NCI-H1417 treated with DMSO at 0.1 percent for 48 hours (cell line): ENCODE measurements around the gene RABGAP1L.
"Not testable (repeated sequence)": the region's sequence is repeated elsewhere in the genome, so short reads cannot be mapped to it uniquely, and the experiment has no call there.

Experiments used
- DNase-seq: peaks from one replicate; lab custom pipeline; 2025; lab: John Stamatoyannopoulos, UW

The RABGAP1L gene

GRCh38 chr1:174297351-174297750, 138.0 kb downstream of the RABGAP1L start:
- no peak for DNase-seq

DNA sequence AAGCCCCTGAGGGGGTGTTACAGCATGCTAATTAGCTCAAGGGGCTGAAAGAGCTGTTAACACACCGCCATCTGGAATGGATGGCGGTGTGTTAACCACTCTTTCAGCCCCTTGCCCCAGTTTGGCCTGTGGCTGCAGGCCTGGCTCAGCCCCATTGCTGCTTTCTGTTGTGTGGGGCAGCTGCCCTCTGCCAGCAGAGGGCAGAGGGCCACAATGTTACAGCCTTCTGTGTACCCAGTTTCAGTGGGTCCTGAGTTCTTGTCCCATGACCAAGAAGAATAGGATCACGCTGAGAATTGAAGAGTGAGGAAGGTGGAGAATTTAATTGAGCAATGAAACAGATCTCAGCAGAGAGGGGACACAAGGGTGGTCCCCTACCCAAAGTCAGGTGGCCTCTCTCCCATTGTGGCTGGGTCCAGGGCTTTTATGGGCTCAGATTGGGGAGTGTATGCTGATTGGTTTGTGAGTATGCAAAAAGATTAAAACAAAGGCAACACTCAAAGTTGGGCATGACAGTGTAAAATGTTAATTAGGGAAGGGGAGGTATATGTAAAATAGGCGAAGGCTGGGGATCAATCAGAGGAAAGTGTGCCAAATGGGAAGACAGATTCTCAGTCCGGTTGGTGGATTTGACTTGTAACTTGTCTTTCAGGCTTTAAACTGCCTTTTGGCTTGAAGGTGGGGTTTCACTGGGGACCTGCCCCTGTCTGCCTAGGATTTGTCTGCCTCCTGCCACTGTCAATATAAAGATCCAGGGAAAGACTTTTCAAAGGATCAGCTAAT, 142.2 kb downstream of the RABGAP1L start:
- DNase-seq = no peak

GRCh38 chr1:174308604-174309003, 149.3 kb downstream of the RABGAP1L start:
- DNase-seq = no peak

DNA sequence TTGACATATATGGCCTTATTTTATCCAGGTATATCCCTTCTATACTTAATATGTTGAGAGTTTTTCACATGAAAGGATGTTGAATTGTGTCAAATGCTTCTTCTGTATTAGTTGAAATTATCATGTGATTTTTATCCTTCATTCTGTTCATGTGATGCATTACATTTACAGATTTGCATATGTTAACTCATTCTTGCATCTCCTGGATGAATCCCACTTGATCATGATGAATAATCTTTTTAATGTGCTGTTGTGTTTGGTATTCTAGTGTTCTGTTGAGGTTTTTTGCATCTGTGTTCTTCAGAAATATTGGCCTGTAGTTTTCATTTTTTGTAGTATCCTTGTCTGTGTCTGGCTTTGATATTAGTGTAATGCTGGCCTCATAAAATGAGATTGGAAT, 150.2 kb downstream of the RABGAP1L start:
- no peak for DNase-seq

DNA sequence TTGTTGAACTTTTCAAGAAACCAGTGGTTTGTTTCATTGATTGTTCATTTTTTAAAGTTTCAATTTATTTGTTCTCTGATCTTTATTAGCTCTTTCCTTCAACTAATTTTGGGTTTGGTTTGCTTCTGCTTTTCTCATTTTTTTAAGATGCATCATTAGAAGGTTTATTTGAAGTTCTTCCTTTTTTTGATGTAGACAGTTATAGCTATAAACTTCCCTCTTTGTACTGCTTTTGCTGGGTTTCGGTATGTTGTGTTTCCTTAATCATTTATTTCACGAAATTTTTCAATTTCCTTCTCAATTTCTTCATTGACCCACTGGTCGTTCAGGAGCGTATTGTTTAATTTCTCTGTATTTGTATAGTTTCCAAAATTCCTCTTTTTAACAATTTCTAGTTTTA, 155.1 kb downstream of the RABGAP1L start:
- no peak for DNase-seq

- DNase-seq = no peak
These were observed 155.9 kb downstream of the RABGAP1L start for GRCh38 chr1:174315239-174315638.

DNA sequence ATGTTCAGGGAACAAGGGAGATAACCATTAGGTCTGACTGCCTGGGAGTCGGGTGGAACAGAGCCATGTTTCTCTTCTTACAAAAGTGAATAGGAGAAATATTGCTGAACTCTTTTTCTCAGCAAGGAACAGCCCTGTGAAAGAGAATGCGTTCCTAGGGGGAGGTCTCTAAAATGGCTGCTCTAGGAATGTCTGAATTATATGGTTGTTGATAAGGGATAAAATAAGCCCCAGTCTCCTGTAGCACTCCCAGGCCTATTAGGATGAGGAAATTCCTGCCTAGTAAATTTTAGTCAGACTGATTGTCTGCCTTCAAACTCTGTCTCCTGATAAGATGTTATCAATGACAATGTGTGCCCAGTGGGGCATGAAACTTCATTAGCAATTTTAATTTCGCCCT, 161.6 kb downstream of the RABGAP1L start:
- DNase-seq = not testable (repeated sequence)

GRCh38 chr1:174322202-174322862, 163.0 kb downstream of the RABGAP1L start:
- DNase-seq = no peak

DNA sequence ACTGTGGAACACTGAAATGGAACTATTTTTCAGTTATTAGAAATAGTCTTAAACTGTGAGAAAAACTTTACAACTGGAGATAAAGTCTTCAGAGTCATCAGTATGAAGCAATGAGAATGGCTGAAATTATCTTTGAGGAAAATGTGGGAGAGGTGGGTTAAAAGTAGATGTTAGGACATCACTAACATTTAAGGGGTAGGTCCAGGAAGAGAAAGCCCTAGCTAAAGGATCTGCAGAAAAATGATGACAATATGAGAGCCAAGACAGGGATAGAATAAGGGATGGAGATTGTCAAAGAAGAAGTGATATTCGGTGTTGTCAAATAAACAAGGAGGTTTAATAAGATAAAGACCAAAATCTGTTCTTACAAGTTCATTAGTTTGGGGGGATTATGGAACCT, 165.2 kb downstream of the RABGAP1L start:
- DNase-seq = no peak

GRCh38 chr1:174324939-174325338, 165.6 kb downstream of the RABGAP1L start:
- no peak for DNase-seq

- no peak for DNase-seq
These were observed 167.0 kb downstream of the RABGAP1L start for GRCh38 chr1:174326278-174326677.

GRCh38 chr1:174333437-174333836, 174.1 kb downstream of the RABGAP1L start:
- no peak for DNase-seq

DNA sequence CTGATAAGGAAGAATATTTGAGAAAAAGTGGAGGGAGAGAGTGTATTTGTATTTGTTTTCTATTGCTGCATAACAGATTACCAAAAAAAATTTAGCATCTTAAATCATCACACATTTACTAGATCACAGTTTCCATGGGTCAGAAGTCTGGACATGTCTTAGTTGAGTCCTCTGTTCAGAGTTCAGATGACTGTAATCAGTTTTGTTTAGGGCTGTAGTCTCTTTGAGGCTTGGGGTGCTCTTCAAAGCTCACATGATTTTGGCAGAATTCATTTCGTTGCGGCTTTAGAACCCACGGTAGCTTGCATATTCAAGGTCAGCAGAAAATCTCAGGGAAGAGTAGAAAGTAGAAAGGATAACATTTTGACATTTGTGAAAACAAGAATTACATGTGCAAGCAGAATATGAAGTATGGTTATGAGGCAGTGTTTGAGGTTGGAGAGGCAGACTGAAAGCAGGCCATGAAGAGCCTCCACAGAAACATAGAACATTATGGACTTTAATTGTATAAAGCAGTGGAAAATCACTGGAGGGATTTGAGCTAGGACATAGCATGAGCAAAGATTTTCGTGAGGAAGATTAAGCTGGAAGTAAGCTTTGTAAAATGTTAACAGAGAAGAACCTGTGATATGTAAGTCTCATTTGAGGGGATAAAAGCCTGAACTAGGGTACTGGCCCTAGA, 177.8 kb downstream of the RABGAP1L start:
- DNase-seq = no peak

GRCh38 chr1:174340404-174340803, 181.1 kb downstream of the RABGAP1L start:
- not testable (repeated sequence) for DNase-seq

GRCh38 chr1:174344162-174344561, 184.8 kb downstream of the RABGAP1L start:
- DNase-seq = no peak

DNA sequence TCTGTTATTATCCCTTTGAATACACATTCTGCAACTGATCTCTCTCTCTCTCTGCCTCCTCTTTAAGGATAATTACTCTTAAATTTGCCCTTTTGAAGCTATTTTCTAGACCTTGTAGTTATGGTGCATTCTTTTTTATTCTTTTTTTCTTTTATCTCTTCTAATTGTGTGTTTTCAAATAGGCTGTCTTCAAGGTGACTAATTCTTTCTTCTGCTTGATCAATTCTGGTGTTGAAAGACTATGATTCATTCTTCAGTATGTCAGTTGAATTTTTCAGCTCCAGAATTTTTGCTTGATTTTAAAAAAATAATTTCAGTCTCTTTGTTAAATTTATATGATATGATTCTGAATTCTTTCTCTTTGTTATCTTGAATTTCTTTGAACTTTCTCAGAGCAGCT, 192.8 kb downstream of the RABGAP1L start:
- no peak for DNase-seq

DNA sequence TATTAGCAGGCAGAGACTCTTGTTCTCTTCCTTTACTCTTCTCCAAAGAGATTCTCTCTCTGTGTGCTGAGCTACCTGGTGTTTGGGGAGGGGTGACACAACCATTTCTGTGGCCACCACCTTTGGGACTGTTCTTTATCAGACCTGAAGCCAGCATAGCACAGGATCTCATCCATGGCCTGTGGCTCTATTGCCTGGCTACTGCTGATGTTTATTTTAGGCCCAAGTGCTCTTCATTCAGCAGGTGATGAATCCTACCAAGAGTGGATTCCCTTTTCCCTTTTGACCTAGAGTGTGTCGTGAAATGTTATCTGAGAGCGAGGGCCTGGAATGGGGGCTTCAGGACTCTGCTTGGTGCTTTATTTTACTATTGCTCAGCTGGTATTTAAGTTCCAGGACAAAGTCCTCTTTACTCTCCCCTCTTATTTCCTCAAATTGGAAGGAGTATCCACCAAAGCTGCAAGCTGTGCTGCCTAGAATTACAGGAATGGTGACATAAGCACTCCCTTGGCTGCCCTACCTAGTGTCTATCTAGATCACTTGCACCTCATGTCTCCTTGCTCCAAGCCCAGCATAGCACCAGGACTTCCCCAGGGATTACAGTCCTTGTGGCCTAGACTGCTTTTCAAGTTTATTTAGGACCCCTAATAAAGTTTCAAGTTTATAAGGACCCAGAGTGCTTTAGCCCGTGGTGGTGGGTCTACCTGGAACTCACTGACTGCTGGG, 193.7 kb downstream of the RABGAP1L start:
- no peak for DNase-seq

- no peak for DNase-seq
These were observed 199.0 kb downstream of the RABGAP1L start for GRCh38 chr1:174358344-174358743.

DNA sequence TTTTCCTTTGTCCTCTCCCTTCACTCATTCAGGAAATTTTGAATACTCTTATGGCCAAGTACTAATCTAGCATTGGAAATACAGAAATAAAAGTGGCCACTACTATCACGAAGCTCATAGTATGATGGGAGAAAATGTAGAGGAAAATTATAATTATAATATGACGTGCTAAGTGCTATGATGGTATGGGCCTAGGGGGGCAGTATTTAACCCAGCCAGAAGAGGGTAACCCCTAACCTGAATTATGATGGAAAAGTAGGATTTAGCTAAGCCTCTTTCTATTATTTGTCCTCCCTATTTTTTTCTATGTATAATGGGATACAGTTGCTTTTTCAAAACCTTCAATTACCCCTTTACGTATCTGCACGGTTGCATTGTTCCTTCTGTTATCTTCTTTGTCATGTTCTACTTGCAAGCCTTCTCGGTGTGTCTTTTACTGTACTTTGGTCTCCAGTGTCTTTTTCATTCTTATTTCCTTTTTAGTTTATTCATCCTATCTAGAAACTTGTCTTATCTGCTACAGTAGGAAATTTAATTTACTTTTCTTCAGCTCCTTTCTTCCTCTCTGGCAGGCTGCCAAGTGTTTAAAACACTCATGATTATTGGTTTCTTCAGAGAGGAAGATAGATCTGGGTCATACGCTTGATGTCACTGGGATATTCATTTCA, 199.6 kb downstream of the RABGAP1L start:
- DNase-seq = no peak

DNA sequence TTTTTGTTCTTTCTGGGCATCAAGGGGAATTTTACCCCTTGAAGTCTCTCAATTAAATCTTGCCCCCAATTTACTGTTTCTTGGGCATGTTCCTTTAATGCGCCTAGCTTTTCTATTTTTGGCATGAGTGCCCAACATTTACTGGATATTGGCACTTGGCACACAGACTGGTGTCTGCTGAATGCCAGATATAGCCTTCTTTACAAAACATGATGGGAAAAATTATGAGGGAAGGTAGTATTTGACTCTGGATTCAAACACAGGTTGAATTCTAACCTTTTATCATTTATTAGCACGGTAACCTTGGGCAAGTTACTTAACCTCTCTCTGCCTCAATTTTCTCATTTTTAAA, 200.1 kb downstream of the RABGAP1L start:
- no peak for DNase-seq

DNA sequence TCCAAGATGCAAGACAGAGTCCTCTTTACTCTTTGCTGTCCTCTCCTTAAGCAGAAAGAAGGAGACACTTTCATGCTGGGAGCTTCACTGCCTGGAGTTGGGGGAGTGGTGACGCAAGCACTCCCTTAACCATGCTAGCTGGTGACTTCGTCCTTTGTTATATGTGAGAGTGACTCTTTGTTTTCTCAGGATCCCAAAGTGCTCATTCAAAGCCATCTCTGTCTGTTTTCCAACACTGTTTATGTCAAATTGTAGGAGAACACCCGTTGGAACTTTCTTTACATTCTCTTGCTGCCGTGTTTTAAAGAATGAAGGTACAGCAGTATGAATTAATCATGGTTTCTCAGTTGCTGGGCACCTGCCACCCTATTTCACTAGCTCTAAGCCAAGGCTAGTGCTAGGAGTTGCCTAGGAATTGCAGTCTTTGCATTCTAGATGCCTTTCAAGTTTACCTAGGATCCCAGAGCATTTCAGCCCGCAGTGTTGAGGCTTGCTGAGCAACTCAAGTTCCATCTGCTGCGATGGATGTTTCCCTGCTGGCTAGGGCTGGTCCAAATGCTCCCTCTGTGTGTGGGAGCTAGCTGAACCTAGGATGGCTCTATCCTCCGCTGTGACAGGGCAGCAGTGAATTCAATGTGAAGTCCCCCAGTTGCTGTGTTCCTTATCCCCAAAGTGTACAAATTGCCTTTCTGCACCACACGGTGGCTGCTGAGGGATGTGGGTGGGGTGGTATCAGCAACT, 205.8 kb downstream of the RABGAP1L start:
- DNase-seq = no peak
